Ovary (tissue), 9 donors: ENCODE data around the gene HPCAL1. TPM values are rescaled to one million over a fixed set of nuclear protein-coding genes. Genes with fewer than 3 reads are reported as not detected.

ENCODE experiments used
- DNase-seq, 5 donors: peaks; one replicate each; pipeline ENCODE4 v3.0.0-alpha.2; 2019 to 2020
- H3K27ac ChIP-seq, 2 donors: fragments of 200-600 bp; one replicate each; pipeline versions ENCODE4 v1.5.1 to v1.8.0; 2019 to 2022
- H3K27me3 ChIP-seq: fragments of 200-600 bp; one replicate; pipeline ENCODE4 v1.8.0; 2022
- H3K36me3 ChIP-seq: fragments of 200-600 bp; sonication (generic); one replicate; pipeline ENCODE4 v1.5.1; 2019
- H3K4me1 ChIP-seq: one replicate; pipeline ENCODE4 v1.8.1; 2013; ENCODE audit warnings: mild to moderate bottlenecking, moderate library complexity; ENCODE audit not compliant: insufficient read depth
- H3K4me3 ChIP-seq: fragments of 200-600 bp; sonication (generic); one replicate; pipeline ENCODE4 v1.5.1; 2017
- H3K9me3 ChIP-seq, 2 donors: fragments of 200-600 bp in 1 of 2; sonication (generic) in 1 of 2; one replicate each; pipeline versions ENCODE4 v1.5.1 to v1.8.1; 2013 to 2019; ENCODE audit warnings: mild to moderate bottlenecking in 1 of 2, moderate library complexity in 1 of 2
- EP300 ChIP-seq: sonication (generic); formaldehyde crosslinking; IDR thresholded peaks from one replicate; pipeline ENCODE4 v1.6.1; 2017; ENCODE audit warnings: antibody characterized with exemption
- POLR2A ChIP-seq: fragments of 450-650 bp; IDR thresholded peaks from one replicate; pipeline ENCODE4 v1.6.1; 2017; ENCODE audit warnings: antibody characterized with exemption, mild to moderate bottlenecking, moderate library complexity
- WGBS, 3 donors: extraction: QIAGEN DNeasy Blood & Tissue Kit in 1 of 3; methylation state at CpG; one replicate each; pipeline versions ENCODE4 v1.1.5 to v1.1.7; 2013 to 2017; 5-methylcytosine and 5-hydroxymethylcytosine counted together
- intact Hi-C, 4 donors: fragments of 100-400 bp; cut with DNase I; formaldehyde crosslinking; loops; one replicate each; pipeline versions ENCODE4 v1.11.0 to v1.15.1; 2022 to 2023
- polyA plus RNA-seq, 2 donors: library from polyadenylated mRNA; stranded (reverse); fragments of 200-250 nt in 1 of 2; fragments of 350-450 nt in 1 of 2; fragmentation: Illumina TruSeq in 1 of 2; extraction: RNeasy Lipid Tissue Mini Kit (QIAGEN cat#74804) in 1 of 2; gene quantifications; one replicate each; pipeline ENCODE4 v1.2.3, GENCODE V29; 2013 to 2014
- total RNA-seq, 7 donors: library from RNA; depleted of rRNA in 2 of 7; stranded (reverse); fragments of >200 nt in 2 of 7; fragmentation: NEBNext Ultra II Directional in 3 of 7; extraction: Animal tissue kit (Norgen Biotek cat#: 25700) in 3 of 7; gene quantifications; one replicate each; pipeline versions ENCODE4 v1.1.0 to v1.2.4, GENCODE V29; 2016 to 2023
- TF ChIP-seq, protein P1 (sequence below), 3 donors: fragments of 450-650 bp in 2 of 3; fragments of 200-600 bp in 1 of 3; IDR thresholded peaks; one replicate each; pipeline versions ENCODE4 v1.5.1 to v1.8.0; 2016 to 2022; ENCODE audit warnings: antibody characterized with exemption in 3 of 3, mild to moderate bottlenecking in 1 of 3
- donor health status: DM: no; HTN: no; CAD: no; lungs with moderate emphysema.
- donor health status: DM: no; HTN: no; CAD: no.
- donor health status: Bipolar disorder and iron deficiency.
- donor health status: DM: yes; HTN: yes; CAD: no.
- donor health status: DM: no; HTN: no; CAD: no.
- donor health status: DM: yes; HTN: yes; CAD: no.

HPCAL1 gene
- total and polyA plus RNA-seq, 9 donors: 11.4 to 69.5 (median 18.5) TPM

- TF ChIP-seq EP300 (no peak), POLR2A (no peak)
- TF ChIP-seq, protein P1, sequence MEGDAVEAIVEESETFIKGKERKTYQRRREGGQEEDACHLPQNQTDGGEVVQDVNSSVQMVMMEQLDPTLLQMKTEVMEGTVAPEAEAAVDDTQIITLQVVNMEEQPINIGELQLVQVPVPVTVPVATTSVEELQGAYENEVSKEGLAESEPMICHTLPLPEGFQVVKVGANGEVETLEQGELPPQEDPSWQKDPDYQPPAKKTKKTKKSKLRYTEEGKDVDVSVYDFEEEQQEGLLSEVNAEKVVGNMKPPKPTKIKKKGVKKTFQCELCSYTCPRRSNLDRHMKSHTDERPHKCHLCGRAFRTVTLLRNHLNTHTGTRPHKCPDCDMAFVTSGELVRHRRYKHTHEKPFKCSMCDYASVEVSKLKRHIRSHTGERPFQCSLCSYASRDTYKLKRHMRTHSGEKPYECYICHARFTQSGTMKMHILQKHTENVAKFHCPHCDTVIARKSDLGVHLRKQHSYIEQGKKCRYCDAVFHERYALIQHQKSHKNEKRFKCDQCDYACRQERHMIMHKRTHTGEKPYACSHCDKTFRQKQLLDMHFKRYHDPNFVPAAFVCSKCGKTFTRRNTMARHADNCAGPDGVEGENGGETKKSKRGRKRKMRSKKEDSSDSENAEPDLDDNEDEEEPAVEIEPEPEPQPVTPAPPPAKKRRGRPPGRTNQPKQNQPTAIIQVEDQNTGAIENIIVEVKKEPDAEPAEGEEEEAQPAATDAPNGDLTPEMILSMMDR (IDR thresholded peaks at IDR 0.05): no peak
- Histone ChIP-seq H3K27ac (no peak overlapping the region), H3K9me3 (no peaks in the 10 kb centered on the region), H3K36me3 (no peaks in the 10 kb centered on the region), H3K4me1 (peaks cover 8% of the 10 kb centered on the region), H3K27me3 (no peaks in the 10 kb centered on the region), H3K4me3 (no peak overlapping the region)
- DNase-seq: no peak
- 78 to 82% (median 79%) methylated on average over 11 of the region's 11 CpGs for WGBS, 3 donors
- intact Hi-C loops: no loop called here
These were observed 23.8 kb upstream of the HPCAL1 start for GRCh38 chr2:10278763-10279471.

DNA sequence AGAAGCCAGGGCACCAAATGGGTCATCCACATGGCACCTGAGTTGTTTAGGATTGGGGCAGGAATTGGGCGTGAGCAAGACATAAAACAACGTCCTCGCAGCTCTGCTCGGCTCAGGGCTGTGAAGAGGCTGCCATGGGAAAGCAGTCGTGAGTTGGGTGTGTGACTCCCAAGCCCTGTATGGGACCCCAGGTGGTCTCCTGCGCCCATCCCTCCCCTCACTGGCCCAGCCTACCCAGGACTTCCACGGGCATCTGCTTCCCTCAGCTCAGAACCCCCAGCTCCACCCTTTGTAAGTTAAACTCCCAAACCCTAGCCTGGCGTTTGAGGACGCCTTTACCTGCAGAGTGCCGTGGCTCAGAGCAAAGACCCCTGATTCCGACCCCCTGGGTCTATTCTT lies 23.2 kb upstream of the HPCAL1 start:
- intact Hi-C loops: no loop called here

DNA sequence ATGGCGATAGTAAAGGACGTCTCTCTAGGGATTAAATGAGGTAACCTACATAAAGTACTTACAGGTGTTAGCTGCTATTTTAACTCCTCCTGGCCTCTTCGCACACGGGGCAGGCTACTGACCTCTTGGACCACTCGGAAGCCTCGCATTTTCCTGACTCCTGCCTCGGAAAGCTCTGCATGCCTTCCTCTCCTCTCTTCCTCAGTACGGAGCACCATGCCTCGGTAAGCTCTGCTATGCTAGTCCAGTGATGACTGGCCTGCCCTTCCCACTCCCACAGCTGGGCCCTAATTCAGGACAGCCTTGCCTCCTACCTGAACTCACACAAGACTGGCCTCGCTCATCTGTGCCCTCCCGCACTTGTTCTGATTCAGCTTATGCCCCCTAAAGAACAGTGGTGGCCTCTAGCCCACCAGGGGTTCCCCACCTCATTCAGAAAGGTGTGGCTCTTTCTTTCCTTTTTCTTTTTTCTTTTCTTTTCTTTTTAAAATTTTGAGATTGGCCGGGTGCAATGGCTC lies 22.7 kb upstream of the HPCAL1 start:
- Histone ChIP-seq H3K9me3 (no peaks in the 10 kb centered on the region), H3K27me3 (no peaks in the 10 kb centered on the region), H3K4me3 (no peak overlapping the region), H3K4me1 (peaks cover 8% of the 10 kb centered on the region), H3K36me3 (no peaks in the 10 kb centered on the region), H3K27ac (no peak overlapping the region)
- intact Hi-C loops: no loop called here
- TF ChIP-seq, protein P1 (IDR thresholded peaks at IDR 0.05): no peak
- TF ChIP-seq EP300: no peak
- TF ChIP-seq POLR2A: no peak
- WGBS, 3 donors: 84 to 90% (median 89%) methylated on average over 12 of the region's 12 CpGs
- no peak for DNase-seq

More for the DNA sequence above, 23.2 kb upstream of the HPCAL1 start:
- Histone ChIP-seq H3K4me1 (peaks cover 8% of the 10 kb centered on the region), H3K9me3 (no peaks in the 10 kb centered on the region), H3K36me3 (no peaks in the 10 kb centered on the region), H3K27me3 (no peaks in the 10 kb centered on the region), H3K27ac (no peak overlapping the region), H3K4me3 (no peak overlapping the region)
- WGBS, 3 donors: 85 to 95% (median 92%) methylated on average over 11 of the region's 11 CpGs
- TF ChIP-seq POLR2A (no peak), EP300 (no peak)
- TF ChIP-seq, protein P1 (IDR thresholded peaks at IDR 0.05): no peak
- DNase-seq: no peak

GRCh38 chr2:10281891-10282290 lies 20.8 kb upstream of the HPCAL1 start:
- peaks cover 8% of the 10 kb centered on the region for H3K4me1 ChIP-seq

More at GRCh38 chr2:10281891-10282290, 20.8 kb upstream of the HPCAL1 start:
- no peaks in the 10 kb centered on the region for H3K36me3 ChIP-seq
- H3K4me3 ChIP-seq: no peak overlapping the region
- intact Hi-C loops: no loop called here
- DNase-seq: no peak
- WGBS, 3 donors: 65 to 87% (median 72%) methylated on average over 3 to 4 of the region's 4 CpGs
- no peaks in the 10 kb centered on the region for H3K27me3 ChIP-seq
- no peaks in the 10 kb centered on the region for H3K9me3 ChIP-seq
- no peak overlapping the region for H3K27ac ChIP-seq
- TF ChIP-seq EP300: no peak
- TF ChIP-seq POLR2A: no peak
- TF ChIP-seq, protein P1 (IDR thresholded peaks at IDR 0.05): no peak
